ENCODE measurements around the gene SOX4. TPM values are rescaled to one million over a fixed set of nuclear protein-coding genes. Genes with fewer than 3 reads are reported as not detected.

SOX4 gene
- total RNA-seq, 2 donors from 2014 or later = 41.7 to 44.1 TPM

GRCh38 chr6:21598674-21599023, 5.1 kb downstream of the SOX4 start:
- no peak for TF ChIP-seq POLR2A (IDR thresholded peaks at IDR 0.05)
- TF ChIP-seq POLR2AphosphoS5 (IDR thresholded peaks at IDR 0.05) = no peak
- TF ChIP-seq CTCF (IDR thresholded peaks at IDR 0.05) = no peak
- 9% methylated on average over 3 of the region's 3 CpGs for WGBS
- H3K27me3 ChIP-seq (replicated peaks; ENCODE audit: insufficient read depth) = no peaks in the 10 kb centered on the region
- no peak for DNase-seq (ENCODE audit: low spot score)
- H3K9me3 ChIP-seq = no peaks in the 10 kb centered on the region
- intact Hi-C loops (cut with DNase I) = loop anchor here (5.0 to 10.0 kb wide), 7 partner anchors 69 to 1846 kb away; no protein-coding TSS in a partner anchor
- H3K4me1 ChIP-seq (replicated peaks) = no peaks in the 10 kb centered on the region
- no peaks in the 10 kb centered on the region for H3K36me3 ChIP-seq
- H3K27ac ChIP-seq = no peak overlapping the region
- no peak overlapping the region for H3K4me3 ChIP-seq

GRCh38 chr6:21599051-21599696, 5.6 kb downstream of the SOX4 start:
- H3K9me3 ChIP-seq = no peaks in the 10 kb centered on the region
- H3K4me3 ChIP-seq = no peak overlapping the region
- H3K4me1 ChIP-seq (replicated peaks) = no peaks in the 10 kb centered on the region
- H3K27me3 ChIP-seq (replicated peaks; ENCODE audit: insufficient read depth) = no peaks in the 10 kb centered on the region
- 32% methylated on average over 3 of the region's 3 CpGs for WGBS
- DNase-seq (ENCODE audit: low spot score) = no peak
- H3K36me3 ChIP-seq = no peaks in the 10 kb centered on the region
- TF ChIP-seq CTCF (IDR thresholded peaks at IDR 0.05) (no peak), POLR2A (IDR thresholded peaks at IDR 0.05) (no peak), POLR2AphosphoS5 (IDR thresholded peaks at IDR 0.05) (no peak)
- intact Hi-C loops (cut with DNase I) = loop anchor here (5.0 to 10.0 kb wide), 7 partner anchors 68 to 1846 kb away; no protein-coding TSS in a partner anchor
- H3K27ac ChIP-seq = no peak overlapping the region

- 93% methylated on average over 9 of the region's 9 CpGs for WGBS
Measured at GRCh38 chr6:21601339-21601923, 7.9 kb downstream of the SOX4 start.

DNA sequence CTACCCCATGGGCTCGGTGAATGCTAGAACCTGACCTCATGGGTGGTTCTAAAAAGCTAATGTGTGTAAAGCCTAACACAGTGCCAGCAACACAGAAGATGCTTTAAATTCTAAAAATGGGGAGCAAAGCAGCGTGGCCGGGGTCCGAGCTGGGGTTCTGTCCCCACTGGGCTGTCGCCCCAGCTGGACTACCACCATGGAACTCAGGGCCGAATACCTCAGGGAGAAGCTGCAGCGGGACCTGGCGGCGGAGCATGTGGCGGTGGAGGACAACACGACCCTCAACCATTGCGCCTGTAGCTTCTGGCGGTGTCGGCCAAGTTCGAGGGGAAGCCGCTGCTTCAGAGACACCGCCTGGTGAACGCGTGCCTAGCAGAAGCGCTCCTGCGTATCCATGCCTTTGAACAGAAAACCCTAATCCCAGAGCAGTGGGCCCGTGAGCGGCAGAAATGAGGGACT, 8.4 kb downstream of the SOX4 start:
- intact Hi-C loops (cut with DNase I) = no loop called here
- WGBS = 95% methylated on average over 23 of the region's 23 CpGs
- no peak for DNase-seq (ENCODE audit: low spot score)
- Histone ChIP-seq H3K4me3 (no peak overlapping the region), H3K4me1 (replicated peaks) (no peaks in the 10 kb centered on the region), H3K36me3 (no peaks in the 10 kb centered on the region), H3K27ac (no peak overlapping the region), H3K27me3 (replicated peaks; ENCODE audit: insufficient read depth) (no peaks in the 10 kb centered on the region), H3K9me3 (no peaks in the 10 kb centered on the region)
- TF ChIP-seq POLR2AphosphoS5 (IDR thresholded peaks at IDR 0.05) = no peak
- TF ChIP-seq CTCF (IDR thresholded peaks at IDR 0.05) = no peak
- no peak for TF ChIP-seq POLR2A (IDR thresholded peaks at IDR 0.05)

More at GRCh38 chr6:21601339-21601923, 7.9 kb downstream of the SOX4 start:
- Histone ChIP-seq H3K27ac (no peak overlapping the region), H3K36me3 (no peaks in the 10 kb centered on the region), H3K9me3 (no peaks in the 10 kb centered on the region), H3K27me3 (replicated peaks; ENCODE audit: insufficient read depth) (no peaks in the 10 kb centered on the region), H3K4me1 (replicated peaks) (no peaks in the 10 kb centered on the region), H3K4me3 (no peak overlapping the region)
- intact Hi-C loops (cut with DNase I) = no loop called here
- TF ChIP-seq POLR2AphosphoS5 (IDR thresholded peaks at IDR 0.05) (no peak), POLR2A (IDR thresholded peaks at IDR 0.05) (no peak), CTCF (IDR thresholded peaks at IDR 0.05) (no peak)
- DNase-seq (ENCODE audit: low spot score) = no peak
